Measurements from ENCODE around the gene IL5.

GRCh38 chr5:132576123-132576522, 32.8 kb upstream of the IL5 start:
- TF ChIP-seq TCF12 (IDR thresholded peaks at IDR 0.05; ENCODE audit: low read depth) (no peak), EP300 (IDR thresholded peaks at IDR 0.05; ENCODE audit: borderline replicate concordance) (no peak), REST (IDR thresholded peaks at IDR 0.05; ENCODE audit: low read depth) (no peak), FOXM1 (IDR thresholded peaks at IDR 0.05; ENCODE audit: borderline replicate concordance, low read depth) (no peak), TAF1 (IDR thresholded peaks at IDR 0.05; ENCODE audit: low read depth) (no peak), EGR1 (IDR thresholded peaks at IDR 0.05) (no peak), NFIC (IDR thresholded peaks at IDR 0.05) (no peak), CEBPB (IDR thresholded peaks at IDR 0.05) (no peak), CREB1 (IDR thresholded peaks at IDR 0.05; ENCODE audit: low read depth) (no peak), MAX (IDR thresholded peaks at IDR 0.05) (no peak), RAD21 (IDR thresholded peaks at IDR 0.05; ENCODE audit: low read depth) (no peak), YY1 (IDR thresholded peaks at IDR 0.05; ENCODE audit: low read depth) (no peak), USF1 (IDR thresholded peaks at IDR 0.05) (no peak), TEAD4 (IDR thresholded peaks at IDR 0.05) (no peak)

All from Ishikawa (cell line).